HepG2 (cell line): Measurements from ENCODE around the gene AHSG. TPM values are rescaled to one million over a fixed set of nuclear protein-coding genes. Genes with fewer than 3 reads are reported as not detected.

Experiments
- BCL3 ChIP-seq: sonication (generic); formaldehyde crosslinking; IDR thresholded peaks from 2 replicates; pipeline ENCODE4 v1.5.1; 2020; ENCODE audit warnings: mild to moderate bottlenecking, missing genetic modification reagents, moderate library complexity
- CERS6 ChIP-seq: sonication (generic); formaldehyde crosslinking; IDR thresholded peaks from 2 replicates; pipeline ENCODE4 v1.5.0; 2020; ENCODE audit warnings: missing genetic modification reagents
- DNMT3B ChIP-seq: conservative IDR thresholded peaks from 2 replicates; pipeline ENCODE4 v1.6.1; 2016; ENCODE audit warnings: missing biosample characterization, control low read depth
- KLF11 ChIP-seq: IDR thresholded peaks from 2 replicates; pipeline ENCODE4 v1.6.1; 2016; ENCODE audit warnings: missing compliant biosample characterization
- MATR3 ChIP-seq: sonication (generic); formaldehyde crosslinking; IDR thresholded peaks from 2 replicates; pipeline ENCODE4 v1.4.0; 2020; ENCODE audit warnings: missing genetic modification reagents
- MIER3 ChIP-seq: IDR thresholded peaks from 2 replicates; pipeline ENCODE4 v1.6.1; 2016; ENCODE audit warnings: missing compliant biosample characterization, borderline replicate concordance
- NCOA1 ChIP-seq: sonication (generic); formaldehyde crosslinking; IDR thresholded peaks from 2 replicates; pipeline ENCODE4 v1.9.0; 2021; ENCODE audit warnings: missing genetic modification reagents
- ZBTB42 ChIP-seq: sonication (generic); formaldehyde crosslinking; IDR thresholded peaks from 2 replicates; pipeline ENCODE4 v1.5.0; 2020; ENCODE audit warnings: mild to moderate bottlenecking, missing genetic modification reagents
- ZFP82 ChIP-seq: sonication (generic); formaldehyde crosslinking; IDR thresholded peaks from 2 replicates; pipeline ENCODE4 v1.5.1; 2020; ENCODE audit warnings: mild to moderate bottlenecking, missing genetic modification reagents, borderline replicate concordance
- ZIK1 ChIP-seq: sonication (generic); formaldehyde crosslinking; IDR thresholded peaks from 2 replicates; pipeline ENCODE4 v1.5.0; 2020; ENCODE audit warnings: mild to moderate bottlenecking, low read depth, missing genetic modification reagents, borderline replicate concordance
- ZNF253 ChIP-seq: sonication (generic); formaldehyde crosslinking; IDR thresholded peaks from 2 replicates; pipeline ENCODE4 v1.8.0; 2022; ENCODE audit warnings: mild to moderate bottlenecking, missing genetic modification reagents, borderline replicate concordance
- ZNF572 ChIP-seq: sonication (generic); formaldehyde crosslinking; IDR thresholded peaks from 2 replicates; pipeline ENCODE4 v1.5.1; 2020; ENCODE audit warnings: mild to moderate bottlenecking, missing genetic modification reagents
- ZNF674 ChIP-seq: sonication (generic); formaldehyde crosslinking; IDR thresholded peaks from 2 replicates; pipeline ENCODE4 v1.5.0; 2020; ENCODE audit warnings: low read depth, mild to moderate bottlenecking, missing genetic modification reagents
- ZNF816 ChIP-seq: sonication (generic); formaldehyde crosslinking; IDR thresholded peaks from 2 replicates; pipeline ENCODE4 v1.8.0; 2022; ENCODE audit warnings: missing genetic modification reagents, mild to moderate bottlenecking, borderline replicate concordance
- polyA plus RNA-seq, 8 experiments: library from polyadenylated mRNA; depleted of rRNA in 3 of 8; stranded (reverse) in 7 of 8; unstranded in 1 of 8; fragments of >200 nt; fragmentation: Illumina TruSeq in 4 of 8; extraction: Trizol in 4 of 8; gene quantifications; 2 replicates each; pipeline versions ENCODE4 v1.2.1 to v1.2.3, GENCODE V29; 2011 to 2016; ENCODE audit warnings: low read depth in 4 of 8, missing spikeins in 1 of 8, mixed read lengths in 1 of 8; ENCODE audit not compliant: insufficient read depth in 1 of 8
- total RNA-seq, 5 experiments: library from RNA; depleted of rRNA; stranded (reverse); fragments of >200 nt; fragmentation: Illumina TruSeq; extraction: Trizol; gene quantifications; 2 replicates each; pipeline ENCODE4 v1.2.3, GENCODE V29; 2016; ENCODE audit warnings: low read depth in 1 of 5
- TF ChIP-seq, protein P1 (sequence below): sonication (generic); formaldehyde crosslinking; IDR thresholded peaks from 2 replicates; pipeline ENCODE4; 2020; ENCODE audit warnings: missing genetic modification reagents, mild to moderate bottlenecking, borderline replicate concordance
- TF ChIP-seq, protein P2 (sequence below): sonication (generic); formaldehyde crosslinking; IDR thresholded peaks from 2 replicates; pipeline ENCODE4 v1.4.0; 2020; ENCODE audit warnings: missing genetic modification reagents, borderline replicate concordance
- TF ChIP-seq, protein P3 (sequence below): sonication (generic); formaldehyde crosslinking; IDR thresholded peaks from 2 replicates; pipeline ENCODE4 v1.4.0; 2020; ENCODE audit warnings: low read depth, mild to moderate bottlenecking, missing genetic modification reagents

AHSG gene
- total and polyA plus RNA-seq, 2 of the 13 experiments (the other 11 are each of a cell fraction or from before 2014, with no cell fraction given) = 2,043 to 19,152 TPM

- TF ChIP-seq BCL3 (CRISPR knock-in tag) (0 out of 2 replicates have a peak, but pooled peaks have one; percentile 44), ZNF572 (no peak), ZIK1 (CRISPR knock-in tag) (no peak), MATR3 (CRISPR knock-in tag) (no peak), CERS6 (no peak), MIER3 (CRISPR knock-in tag) (peak; percentile 71; the same call in 1 of the 2 replicates), NCOA1 (CRISPR knock-in tag) (no peak), ZNF253 (CRISPR knock-in tag) (no peak), ZFP82 (CRISPR knock-in tag) (no peak), KLF11 (CRISPR knock-in tag) (no peak), ZBTB42 (CRISPR knock-in tag) (no peak), ZNF674 (CRISPR knock-in tag) (no peak), ZNF816 (CRISPR knock-in tag) (peak; percentile 50; the same call in 1 of the 2 replicates), DNMT3B (no peak)
- TF ChIP-seq, protein P1, sequence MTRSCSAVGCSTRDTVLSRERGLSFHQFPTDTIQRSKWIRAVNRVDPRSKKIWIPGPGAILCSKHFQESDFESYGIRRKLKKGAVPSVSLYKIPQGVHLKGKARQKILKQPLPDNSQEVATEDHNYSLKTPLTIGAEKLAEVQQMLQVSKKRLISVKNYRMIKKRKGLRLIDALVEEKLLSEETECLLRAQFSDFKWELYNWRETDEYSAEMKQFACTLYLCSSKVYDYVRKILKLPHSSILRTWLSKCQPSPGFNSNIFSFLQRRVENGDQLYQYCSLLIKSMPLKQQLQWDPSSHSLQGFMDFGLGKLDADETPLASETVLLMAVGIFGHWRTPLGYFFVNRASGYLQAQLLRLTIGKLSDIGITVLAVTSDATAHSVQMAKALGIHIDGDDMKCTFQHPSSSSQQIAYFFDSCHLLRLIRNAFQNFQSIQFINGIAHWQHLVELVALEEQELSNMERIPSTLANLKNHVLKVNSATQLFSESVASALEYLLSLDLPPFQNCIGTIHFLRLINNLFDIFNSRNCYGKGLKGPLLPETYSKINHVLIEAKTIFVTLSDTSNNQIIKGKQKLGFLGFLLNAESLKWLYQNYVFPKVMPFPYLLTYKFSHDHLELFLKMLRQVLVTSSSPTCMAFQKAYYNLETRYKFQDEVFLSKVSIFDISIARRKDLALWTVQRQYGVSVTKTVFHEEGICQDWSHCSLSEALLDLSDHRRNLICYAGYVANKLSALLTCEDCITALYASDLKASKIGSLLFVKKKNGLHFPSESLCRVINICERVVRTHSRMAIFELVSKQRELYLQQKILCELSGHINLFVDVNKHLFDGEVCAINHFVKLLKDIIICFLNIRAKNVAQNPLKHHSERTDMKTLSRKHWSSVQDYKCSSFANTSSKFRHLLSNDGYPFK (CRISPR knock-in tag) = no peak
- TF ChIP-seq, protein P2, sequence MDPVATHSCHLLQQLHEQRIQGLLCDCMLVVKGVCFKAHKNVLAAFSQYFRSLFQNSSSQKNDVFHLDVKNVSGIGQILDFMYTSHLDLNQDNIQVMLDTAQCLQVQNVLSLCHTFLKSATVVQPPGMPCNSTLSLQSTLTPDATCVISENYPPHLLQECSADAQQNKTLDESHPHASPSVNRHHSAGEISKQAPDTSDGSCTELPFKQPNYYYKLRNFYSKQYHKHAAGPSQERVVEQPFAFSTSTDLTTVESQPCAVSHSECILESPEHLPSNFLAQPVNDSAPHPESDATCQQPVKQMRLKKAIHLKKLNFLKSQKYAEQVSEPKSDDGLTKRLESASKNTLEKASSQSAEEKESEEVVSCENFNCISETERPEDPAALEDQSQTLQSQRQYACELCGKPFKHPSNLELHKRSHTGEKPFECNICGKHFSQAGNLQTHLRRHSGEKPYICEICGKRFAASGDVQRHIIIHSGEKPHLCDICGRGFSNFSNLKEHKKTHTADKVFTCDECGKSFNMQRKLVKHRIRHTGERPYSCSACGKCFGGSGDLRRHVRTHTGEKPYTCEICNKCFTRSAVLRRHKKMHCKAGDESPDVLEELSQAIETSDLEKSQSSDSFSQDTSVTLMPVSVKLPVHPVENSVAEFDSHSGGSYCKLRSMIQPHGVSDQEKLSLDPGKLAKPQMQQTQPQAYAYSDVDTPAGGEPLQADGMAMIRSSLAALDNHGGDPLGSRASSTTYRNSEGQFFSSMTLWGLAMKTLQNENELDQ (CRISPR knock-in tag) = no peak
- TF ChIP-seq, protein P3, sequence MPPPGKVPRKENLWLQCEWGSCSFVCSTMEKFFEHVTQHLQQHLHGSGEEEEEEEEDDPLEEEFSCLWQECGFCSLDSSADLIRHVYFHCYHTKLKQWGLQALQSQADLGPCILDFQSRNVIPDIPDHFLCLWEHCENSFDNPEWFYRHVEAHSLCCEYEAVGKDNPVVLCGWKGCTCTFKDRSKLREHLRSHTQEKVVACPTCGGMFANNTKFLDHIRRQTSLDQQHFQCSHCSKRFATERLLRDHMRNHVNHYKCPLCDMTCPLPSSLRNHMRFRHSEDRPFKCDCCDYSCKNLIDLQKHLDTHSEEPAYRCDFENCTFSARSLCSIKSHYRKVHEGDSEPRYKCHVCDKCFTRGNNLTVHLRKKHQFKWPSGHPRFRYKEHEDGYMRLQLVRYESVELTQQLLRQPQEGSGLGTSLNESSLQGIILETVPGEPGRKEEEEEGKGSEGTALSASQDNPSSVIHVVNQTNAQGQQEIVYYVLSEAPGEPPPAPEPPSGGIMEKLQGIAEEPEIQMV (CRISPR knock-in tag) = no peak
These were observed 7.0 kb upstream of the AHSG start (continued) for GRCh38 chr3:186605561-186606545.
